ENCODE data around the gene ZNF580. TPM values are rescaled to one million over a fixed set of nuclear protein-coding genes. Genes with fewer than 3 reads are reported as not detected.

The ZNF580 gene
- total and polyA plus RNA-seq, 2 of the 8 experiments (the other 6 are each of a cell fraction or from before 2014, with no cell fraction given): 12.0 to 24.6 TPM

DNA sequence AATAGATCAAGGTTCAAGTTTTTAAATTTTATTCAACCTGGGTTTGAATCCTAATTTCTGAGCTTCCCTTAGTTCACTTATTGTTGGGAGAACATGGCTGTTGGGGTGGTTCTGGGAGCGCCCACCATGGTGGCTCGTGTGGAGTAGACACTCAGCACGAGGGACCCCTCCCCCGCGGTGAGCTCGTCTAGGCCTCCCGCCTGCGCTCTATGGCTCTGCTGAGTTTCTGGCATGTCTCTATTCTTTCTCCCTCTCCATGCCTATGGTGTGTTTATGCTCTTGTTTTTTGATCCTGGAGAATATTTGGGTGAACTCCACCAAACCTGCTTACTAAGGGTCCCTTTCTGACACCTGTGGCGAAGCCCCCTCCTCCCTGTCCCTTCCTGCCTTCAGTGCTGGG is 32.7 kb downstream of the ZNF580 start (continued):
- no peak for TF ChIP-seq CTCF (IDR thresholded peaks at IDR 0.05; ENCODE audit: control extremely low read depth in 1 of 3, insufficient read depth in 1 of 3, low read depth in 1 of 3, low read length in 3 of 3)
- TF ChIP-seq HDAC2 (IDR thresholded peaks at IDR 0.05; ENCODE audit: borderline replicate concordance in 1 of 2, low read depth in 2 of 2, low read length in 2 of 2): no peak
- TF ChIP-seq YY1 (IDR thresholded peaks at IDR 0.05; ENCODE audit: low read depth, low read length): no peak
- TF ChIP-seq HDAC6 (IDR thresholded peaks at IDR 0.05; ENCODE audit: low read depth, low read length): no peak
- no peak for TF ChIP-seq SAP30 (IDR thresholded peaks at IDR 0.05; ENCODE audit: insufficient read depth, insufficient replicate concordance, low read length)
- no peak for TF ChIP-seq BRCA1 (IDR thresholded peaks at IDR 0.05; ENCODE audit: low read depth, low read length)
- no peak for TF ChIP-seq POLR2AphosphoS5 (IDR thresholded peaks at IDR 0.05; ENCODE audit: low read depth, low read length)

Data from H1 (cell line).